ENCODE measurements around the gene UBAP2.
"Not testable (repeated sequence)": the region's sequence is repeated elsewhere in the genome, so short reads cannot be mapped to it uniquely, and the experiment has no call there.

The UBAP2 gene

GRCh38 chr9:33962468-33962867 lies 86.2 kb downstream of the UBAP2 start:
- DNase-seq = not testable (repeated sequence)

- DNase-seq = no peak
These were observed 89.0 kb downstream of the UBAP2 start for GRCh38 chr9:33959725-33960124.

- no peak for DNase-seq
These were observed 92.1 kb downstream of the UBAP2 start for GRCh38 chr9:33956544-33956943.

- no peak for DNase-seq
These were observed 96.6 kb downstream of the UBAP2 start for GRCh38 chr9:33952066-33952465.

- no peak for DNase-seq
These were observed 98.3 kb downstream of the UBAP2 start for GRCh38 chr9:33950371-33950770.

GRCh38 chr9:33946779-33947535 lies 101.7 kb downstream of the UBAP2 start:
- DNase-seq = no peak

GRCh38 chr9:33943389-33943788 lies 105.3 kb downstream of the UBAP2 start:
- DNase-seq = no peak

- DNase-seq = no peak
These were observed 106.1 kb downstream of the UBAP2 start for GRCh38 chr9:33942471-33943083.

GRCh38 chr9:33939924-33940874 lies 108.5 kb downstream of the UBAP2 start:
- no peak for DNase-seq

- DNase-seq = no peak
These were observed 114.4 kb downstream of the UBAP2 start for GRCh38 chr9:33934188-33934878.

- DNase-seq = no peak
These were observed 116.4 kb downstream of the UBAP2 start for GRCh38 chr9:33932078-33932807.

GRCh38 chr9:33931326-33931725 lies 117.4 kb downstream of the UBAP2 start:
- DNase-seq = no peak

- DNase-seq = no peak
These were observed 121.0 kb downstream of the UBAP2 start for GRCh38 chr9:33927694-33928093.

- DNase-seq = no peak
These were observed 121.8 kb downstream of the UBAP2 start for GRCh38 chr9:33926746-33927485.

GRCh38 chr9:33924978-33925797 lies 123.5 kb downstream of the UBAP2 start:
- DNase-seq = no peak

GRCh38 chr9:33923998-33924701 lies 124.5 kb downstream of the UBAP2 start:
- no peak for DNase-seq

GRCh38 chr9:33923079-33923478 lies 125.6 kb downstream of the UBAP2 start:
- no peak for DNase-seq

GRCh38 chr9:33921967-33922895 lies 126.5 kb downstream of the UBAP2 start:
- no peak for DNase-seq

Data from NCI-H1436 (cell line).